HepG2 (cell line): ENCODE results near the gene EPB41L2. TPM values are rescaled to one million over a fixed set of nuclear protein-coding genes. Genes with fewer than 3 reads are reported as not detected.

Experiments used
- EP300 ChIP-seq, 3 experiments: sonication (generic) in 1 of 3; formaldehyde crosslinking in 1 of 3; IDR thresholded peaks; 2 replicates each; pipeline versions ENCODE4 v1.5.1 to v1.6.1; 2011 to 2020; ENCODE audit warnings: low read depth in 2 of 3, low read length in 2 of 3, borderline replicate concordance in 1 of 3, improper control_type of control experiment in 1 of 3, mild to moderate bottlenecking in 1 of 3, missing genetic modification reagents in 1 of 3, moderate library complexity in 1 of 3
- FOXK1 ChIP-seq: sonication (generic); formaldehyde crosslinking; IDR thresholded peaks from 2 replicates; pipeline ENCODE4 v1.4.0; 2020; ENCODE audit warnings: low read depth, missing genetic modification reagents, borderline replicate concordance
- HNRNPLL ChIP-seq: fragments of 200-400 bp; formaldehyde crosslinking; IDR thresholded peaks from 2 replicates; pipeline ENCODE4 v1.6.1; 2017; ENCODE audit warnings: mild to moderate bottlenecking, low read depth, low read length; ENCODE audit not compliant: poor library complexity, severe bottlenecking
- KAT8 ChIP-seq: IDR thresholded peaks from 2 replicates; pipeline ENCODE4 v1.6.1; 2016; ENCODE audit warnings: missing genetic modification reagents, missing compliant biosample characterization
- KDM4B ChIP-seq: sonication (generic); formaldehyde crosslinking; IDR thresholded peaks from 2 replicates; pipeline ENCODE4 v1.4.0; 2020; ENCODE audit warnings: missing genetic modification reagents
- SIX1 ChIP-seq: sonication (generic); formaldehyde crosslinking; IDR thresholded peaks from 2 replicates; pipeline ENCODE4 v1.4.0; 2020; ENCODE audit warnings: missing genetic modification reagents, borderline replicate concordance
- ZFP37 ChIP-seq: sonication (generic); formaldehyde crosslinking; IDR thresholded peaks from 2 replicates; pipeline ENCODE4 v1.4.0; 2020; ENCODE audit warnings: missing genetic modification reagents, borderline replicate concordance
- ZHX2 ChIP-seq, 2 experiments: sonication (generic) in 1 of 2; formaldehyde crosslinking in 1 of 2; IDR thresholded peaks; 2 replicates each; pipeline versions ENCODE4 v1.6.1 to v1.9.0; 2014 to 2022; ENCODE audit warnings: antibody characterized with exemption in 1 of 2, borderline replicate concordance in 1 of 2, inconsistent platforms in 1 of 2, low read depth in 1 of 2, missing genetic modification reagents in 1 of 2
- ZNF331 ChIP-seq: sonication (generic); formaldehyde crosslinking; IDR thresholded peaks from 2 replicates; pipeline ENCODE4 v1.4.0; 2020; ENCODE audit warnings: missing genetic modification reagents
- ZNF569 ChIP-seq: sonication (generic); formaldehyde crosslinking; IDR thresholded peaks from 2 replicates; pipeline ENCODE4 v1.5.0; 2020; ENCODE audit warnings: mild to moderate bottlenecking, missing genetic modification reagents, moderate library complexity, borderline replicate concordance
- ZNF746 ChIP-seq: sonication (generic); formaldehyde crosslinking; IDR thresholded peaks from 2 replicates; pipeline ENCODE4 v1.8.0; 2022; ENCODE audit warnings: mild to moderate bottlenecking, missing genetic modification reagents
- polyA plus RNA-seq, 8 experiments: library from polyadenylated mRNA; depleted of rRNA in 3 of 8; stranded (reverse) in 7 of 8; unstranded in 1 of 8; fragments of >200 nt; fragmentation: Illumina TruSeq in 4 of 8; extraction: Trizol in 4 of 8; gene quantifications; 2 replicates each; pipeline versions ENCODE4 v1.2.1 to v1.2.3, GENCODE V29; 2011 to 2016; ENCODE audit warnings: low read depth in 4 of 8, missing spikeins in 1 of 8, mixed read lengths in 1 of 8; ENCODE audit not compliant: insufficient read depth in 1 of 8
- total RNA-seq, 5 experiments: library from RNA; depleted of rRNA; stranded (reverse); fragments of >200 nt; fragmentation: Illumina TruSeq; extraction: Trizol; gene quantifications; 2 replicates each; pipeline ENCODE4 v1.2.3, GENCODE V29; 2016; ENCODE audit warnings: low read depth in 1 of 5
- TF ChIP-seq, protein P1 (sequence below): sonication (generic); formaldehyde crosslinking; IDR thresholded peaks from 2 replicates; pipeline ENCODE4 v1.4.0; 2020; ENCODE audit warnings: mild to moderate bottlenecking, missing genetic modification reagents
- TF ChIP-seq, protein P2 (sequence below): fragments of 450-650 bp; IDR thresholded peaks from 2 replicates; pipeline ENCODE4 v1.6.1; 2016
- TF ChIP-seq, protein P3 (sequence below): IDR thresholded peaks from 2 replicates; pipeline ENCODE4 v1.6.1; 2016; ENCODE audit warnings: low read depth
- TF ChIP-seq, protein P4 (sequence below): sonication (generic); formaldehyde crosslinking; IDR thresholded peaks from 2 replicates; pipeline ENCODE4 v1.5.1; 2020; ENCODE audit warnings: missing genetic modification reagents, mild to moderate bottlenecking, borderline replicate concordance

EPB41L2 gene
- total and polyA plus RNA-seq, 2 of the 13 experiments (the other 11 are each of a cell fraction or from before 2014, with no cell fraction given) = 41.7 to 56.4 TPM

DNA sequence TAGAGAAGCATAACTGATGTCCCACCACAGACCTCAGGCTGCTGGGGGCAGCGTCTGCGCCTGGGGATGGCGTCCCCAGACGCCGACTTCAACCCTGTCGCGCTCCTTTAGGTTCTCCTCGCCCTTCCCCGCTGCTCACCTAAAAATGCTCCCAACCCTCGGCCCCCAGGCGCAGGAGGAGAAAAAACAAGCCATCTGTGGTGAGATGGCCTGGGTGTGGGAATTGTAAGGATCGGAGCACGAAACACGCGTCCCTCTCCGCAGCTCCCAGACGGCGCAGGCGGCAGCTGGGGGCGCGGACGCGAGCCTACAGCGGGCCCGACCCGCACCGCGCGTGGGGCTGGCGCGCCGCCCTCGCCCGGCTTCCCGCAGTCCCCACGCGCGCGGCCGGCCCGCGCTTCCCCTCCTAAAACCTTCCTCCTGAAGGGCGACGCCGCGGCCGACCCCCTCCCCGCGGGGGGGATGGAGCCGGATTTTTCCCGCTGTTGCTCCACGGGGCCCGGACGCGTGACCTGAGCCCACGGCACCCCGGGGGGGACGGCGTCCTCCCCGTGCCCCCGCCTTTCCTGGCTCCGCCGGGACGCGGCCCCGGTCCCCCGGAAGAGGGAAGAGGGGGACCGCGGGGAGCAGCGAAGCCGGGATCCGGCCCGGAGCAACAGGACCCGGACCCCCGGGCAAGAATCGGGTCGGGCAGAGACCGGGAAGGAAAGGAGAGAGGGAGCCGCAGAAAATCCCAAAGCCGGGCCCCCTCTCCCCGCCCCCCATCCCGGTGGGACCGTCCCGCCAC, 611 bp downstream of the EPB41L2 start (continued):
- TF ChIP-seq ZHX2 (IDR thresholded peaks at IDR 0.05; ENCODE audit: low read depth) (no peak), ZHX2 (CRISPR knock-in tag; IDR thresholded peaks at IDR 0.05; ENCODE audit: borderline replicate concordance) (0 out of 2 replicates have a peak, but pooled peaks have one; percentile 51), ZFP37 (no peak; the same call in 1 of the 2 replicates), EP300 (IDR thresholded peaks at IDR 0.05; ENCODE audit: low read depth in 2 of 2, low read length in 2 of 2) (no peak), EP300 (CRISPR knock-in tag; IDR thresholded peaks at IDR 0.05; ENCODE audit: borderline replicate concordance) (no peak), ZNF746 (no peak), KDM4B (no peak), ZNF569 (0 out of 2 replicates have a peak, but pooled peaks have one; percentile 12), HNRNPLL (peak; percentile 23), SIX1 (CRISPR knock-in tag) (no peak), KAT8 (no peak), FOXK1 (no peak), ZNF331 (CRISPR knock-in tag) (no peak)
- TF ChIP-seq, protein P1, sequence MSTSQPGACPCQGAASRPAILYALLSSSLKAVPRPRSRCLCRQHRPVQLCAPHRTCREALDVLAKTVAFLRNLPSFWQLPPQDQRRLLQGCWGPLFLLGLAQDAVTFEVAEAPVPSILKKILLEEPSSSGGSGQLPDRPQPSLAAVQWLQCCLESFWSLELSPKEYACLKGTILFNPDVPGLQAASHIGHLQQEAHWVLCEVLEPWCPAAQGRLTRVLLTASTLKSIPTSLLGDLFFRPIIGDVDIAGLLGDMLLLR (CRISPR knock-in tag) = no peak
- TF ChIP-seq, protein P2, sequence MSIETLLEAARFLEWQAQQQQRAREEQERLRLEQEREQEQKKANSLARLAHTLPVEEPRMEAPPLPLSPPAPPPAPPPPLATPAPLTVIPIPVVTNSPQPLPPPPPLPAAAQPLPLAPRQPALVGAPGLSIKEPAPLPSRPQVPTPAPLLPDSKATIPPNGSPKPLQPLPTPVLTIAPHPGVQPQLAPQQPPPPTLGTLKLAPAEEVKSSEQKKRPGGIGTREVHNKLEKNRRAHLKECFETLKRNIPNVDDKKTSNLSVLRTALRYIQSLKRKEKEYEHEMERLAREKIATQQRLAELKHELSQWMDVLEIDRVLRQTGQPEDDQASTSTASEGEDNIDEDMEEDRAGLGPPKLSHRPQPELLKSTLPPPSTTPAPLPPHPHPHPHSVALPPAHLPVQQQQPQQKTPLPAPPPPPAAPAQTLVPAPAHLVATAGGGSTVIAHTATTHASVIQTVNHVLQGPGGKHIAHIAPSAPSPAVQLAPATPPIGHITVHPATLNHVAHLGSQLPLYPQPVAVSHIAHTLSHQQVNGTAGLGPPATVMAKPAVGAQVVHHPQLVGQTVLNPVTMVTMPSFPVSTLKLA = no peak
- TF ChIP-seq, protein P3, sequence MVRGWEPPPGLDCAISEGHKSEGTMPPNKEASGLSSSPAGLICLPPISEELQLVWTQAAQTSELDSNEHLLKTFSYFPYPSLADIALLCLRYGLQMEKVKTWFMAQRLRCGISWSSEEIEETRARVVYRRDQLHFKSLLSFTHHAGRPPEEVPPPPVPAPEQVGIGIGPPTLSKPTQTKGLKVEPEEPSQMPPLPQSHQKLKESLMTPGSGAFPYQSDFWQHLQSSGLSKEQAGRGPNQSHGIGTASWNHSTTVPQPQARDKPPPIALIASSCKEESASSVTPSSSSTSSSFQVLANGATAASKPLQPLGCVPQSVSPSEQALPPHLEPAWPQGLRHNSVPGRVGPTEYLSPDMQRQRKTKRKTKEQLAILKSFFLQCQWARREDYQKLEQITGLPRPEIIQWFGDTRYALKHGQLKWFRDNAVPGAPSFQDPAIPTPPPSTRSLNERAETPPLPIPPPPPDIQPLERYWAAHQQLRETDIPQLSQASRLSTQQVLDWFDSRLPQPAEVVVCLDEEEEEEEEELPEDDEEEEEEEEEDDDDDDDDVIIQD (CRISPR knock-in tag) = no peak
- TF ChIP-seq, protein P4, sequence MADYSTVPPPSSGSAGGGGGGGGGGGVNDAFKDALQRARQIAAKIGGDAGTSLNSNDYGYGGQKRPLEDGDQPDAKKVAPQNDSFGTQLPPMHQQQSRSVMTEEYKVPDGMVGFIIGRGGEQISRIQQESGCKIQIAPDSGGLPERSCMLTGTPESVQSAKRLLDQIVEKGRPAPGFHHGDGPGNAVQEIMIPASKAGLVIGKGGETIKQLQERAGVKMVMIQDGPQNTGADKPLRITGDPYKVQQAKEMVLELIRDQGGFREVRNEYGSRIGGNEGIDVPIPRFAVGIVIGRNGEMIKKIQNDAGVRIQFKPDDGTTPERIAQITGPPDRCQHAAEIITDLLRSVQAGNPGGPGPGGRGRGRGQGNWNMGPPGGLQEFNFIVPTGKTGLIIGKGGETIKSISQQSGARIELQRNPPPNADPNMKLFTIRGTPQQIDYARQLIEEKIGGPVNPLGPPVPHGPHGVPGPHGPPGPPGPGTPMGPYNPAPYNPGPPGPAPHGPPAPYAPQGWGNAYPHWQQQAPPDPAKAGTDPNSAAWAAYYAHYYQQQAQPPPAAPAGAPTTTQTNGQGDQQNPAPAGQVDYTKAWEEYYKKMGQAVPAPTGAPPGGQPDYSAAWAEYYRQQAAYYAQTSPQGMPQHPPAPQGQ (CRISPR knock-in tag) = no peak
